ENCODE results near the gene ITM2C. TPM values are rescaled to one million over a fixed set of nuclear protein-coding genes. Genes with fewer than 3 reads are reported as not detected.

ITM2C gene
- total and polyA plus RNA-seq, 2 of the 8 experiments (the other 6 are each of a cell fraction or from before 2014, with no cell fraction given): 362 to 742 TPM

DNA sequence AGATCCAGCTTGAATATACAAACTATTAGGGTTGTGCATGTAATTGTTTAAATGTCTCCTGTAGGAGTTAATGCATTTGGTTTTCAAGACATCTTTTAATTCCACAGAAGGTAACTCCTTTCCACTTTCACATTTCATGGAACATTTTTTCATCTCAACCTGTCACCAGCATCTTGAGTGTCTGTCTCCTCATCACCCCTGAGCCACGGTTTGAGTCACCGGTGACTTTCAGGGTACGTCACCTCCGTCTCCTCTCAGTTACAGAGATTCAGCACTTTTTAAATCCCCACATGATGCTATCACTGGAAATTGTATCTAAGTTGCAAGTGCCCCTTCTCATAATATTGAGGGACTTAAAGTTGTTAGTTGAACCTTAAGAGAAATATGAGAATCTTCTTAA, 35.0 kb downstream of the ITM2C start (continued):
- TF ChIP-seq, protein P1, sequence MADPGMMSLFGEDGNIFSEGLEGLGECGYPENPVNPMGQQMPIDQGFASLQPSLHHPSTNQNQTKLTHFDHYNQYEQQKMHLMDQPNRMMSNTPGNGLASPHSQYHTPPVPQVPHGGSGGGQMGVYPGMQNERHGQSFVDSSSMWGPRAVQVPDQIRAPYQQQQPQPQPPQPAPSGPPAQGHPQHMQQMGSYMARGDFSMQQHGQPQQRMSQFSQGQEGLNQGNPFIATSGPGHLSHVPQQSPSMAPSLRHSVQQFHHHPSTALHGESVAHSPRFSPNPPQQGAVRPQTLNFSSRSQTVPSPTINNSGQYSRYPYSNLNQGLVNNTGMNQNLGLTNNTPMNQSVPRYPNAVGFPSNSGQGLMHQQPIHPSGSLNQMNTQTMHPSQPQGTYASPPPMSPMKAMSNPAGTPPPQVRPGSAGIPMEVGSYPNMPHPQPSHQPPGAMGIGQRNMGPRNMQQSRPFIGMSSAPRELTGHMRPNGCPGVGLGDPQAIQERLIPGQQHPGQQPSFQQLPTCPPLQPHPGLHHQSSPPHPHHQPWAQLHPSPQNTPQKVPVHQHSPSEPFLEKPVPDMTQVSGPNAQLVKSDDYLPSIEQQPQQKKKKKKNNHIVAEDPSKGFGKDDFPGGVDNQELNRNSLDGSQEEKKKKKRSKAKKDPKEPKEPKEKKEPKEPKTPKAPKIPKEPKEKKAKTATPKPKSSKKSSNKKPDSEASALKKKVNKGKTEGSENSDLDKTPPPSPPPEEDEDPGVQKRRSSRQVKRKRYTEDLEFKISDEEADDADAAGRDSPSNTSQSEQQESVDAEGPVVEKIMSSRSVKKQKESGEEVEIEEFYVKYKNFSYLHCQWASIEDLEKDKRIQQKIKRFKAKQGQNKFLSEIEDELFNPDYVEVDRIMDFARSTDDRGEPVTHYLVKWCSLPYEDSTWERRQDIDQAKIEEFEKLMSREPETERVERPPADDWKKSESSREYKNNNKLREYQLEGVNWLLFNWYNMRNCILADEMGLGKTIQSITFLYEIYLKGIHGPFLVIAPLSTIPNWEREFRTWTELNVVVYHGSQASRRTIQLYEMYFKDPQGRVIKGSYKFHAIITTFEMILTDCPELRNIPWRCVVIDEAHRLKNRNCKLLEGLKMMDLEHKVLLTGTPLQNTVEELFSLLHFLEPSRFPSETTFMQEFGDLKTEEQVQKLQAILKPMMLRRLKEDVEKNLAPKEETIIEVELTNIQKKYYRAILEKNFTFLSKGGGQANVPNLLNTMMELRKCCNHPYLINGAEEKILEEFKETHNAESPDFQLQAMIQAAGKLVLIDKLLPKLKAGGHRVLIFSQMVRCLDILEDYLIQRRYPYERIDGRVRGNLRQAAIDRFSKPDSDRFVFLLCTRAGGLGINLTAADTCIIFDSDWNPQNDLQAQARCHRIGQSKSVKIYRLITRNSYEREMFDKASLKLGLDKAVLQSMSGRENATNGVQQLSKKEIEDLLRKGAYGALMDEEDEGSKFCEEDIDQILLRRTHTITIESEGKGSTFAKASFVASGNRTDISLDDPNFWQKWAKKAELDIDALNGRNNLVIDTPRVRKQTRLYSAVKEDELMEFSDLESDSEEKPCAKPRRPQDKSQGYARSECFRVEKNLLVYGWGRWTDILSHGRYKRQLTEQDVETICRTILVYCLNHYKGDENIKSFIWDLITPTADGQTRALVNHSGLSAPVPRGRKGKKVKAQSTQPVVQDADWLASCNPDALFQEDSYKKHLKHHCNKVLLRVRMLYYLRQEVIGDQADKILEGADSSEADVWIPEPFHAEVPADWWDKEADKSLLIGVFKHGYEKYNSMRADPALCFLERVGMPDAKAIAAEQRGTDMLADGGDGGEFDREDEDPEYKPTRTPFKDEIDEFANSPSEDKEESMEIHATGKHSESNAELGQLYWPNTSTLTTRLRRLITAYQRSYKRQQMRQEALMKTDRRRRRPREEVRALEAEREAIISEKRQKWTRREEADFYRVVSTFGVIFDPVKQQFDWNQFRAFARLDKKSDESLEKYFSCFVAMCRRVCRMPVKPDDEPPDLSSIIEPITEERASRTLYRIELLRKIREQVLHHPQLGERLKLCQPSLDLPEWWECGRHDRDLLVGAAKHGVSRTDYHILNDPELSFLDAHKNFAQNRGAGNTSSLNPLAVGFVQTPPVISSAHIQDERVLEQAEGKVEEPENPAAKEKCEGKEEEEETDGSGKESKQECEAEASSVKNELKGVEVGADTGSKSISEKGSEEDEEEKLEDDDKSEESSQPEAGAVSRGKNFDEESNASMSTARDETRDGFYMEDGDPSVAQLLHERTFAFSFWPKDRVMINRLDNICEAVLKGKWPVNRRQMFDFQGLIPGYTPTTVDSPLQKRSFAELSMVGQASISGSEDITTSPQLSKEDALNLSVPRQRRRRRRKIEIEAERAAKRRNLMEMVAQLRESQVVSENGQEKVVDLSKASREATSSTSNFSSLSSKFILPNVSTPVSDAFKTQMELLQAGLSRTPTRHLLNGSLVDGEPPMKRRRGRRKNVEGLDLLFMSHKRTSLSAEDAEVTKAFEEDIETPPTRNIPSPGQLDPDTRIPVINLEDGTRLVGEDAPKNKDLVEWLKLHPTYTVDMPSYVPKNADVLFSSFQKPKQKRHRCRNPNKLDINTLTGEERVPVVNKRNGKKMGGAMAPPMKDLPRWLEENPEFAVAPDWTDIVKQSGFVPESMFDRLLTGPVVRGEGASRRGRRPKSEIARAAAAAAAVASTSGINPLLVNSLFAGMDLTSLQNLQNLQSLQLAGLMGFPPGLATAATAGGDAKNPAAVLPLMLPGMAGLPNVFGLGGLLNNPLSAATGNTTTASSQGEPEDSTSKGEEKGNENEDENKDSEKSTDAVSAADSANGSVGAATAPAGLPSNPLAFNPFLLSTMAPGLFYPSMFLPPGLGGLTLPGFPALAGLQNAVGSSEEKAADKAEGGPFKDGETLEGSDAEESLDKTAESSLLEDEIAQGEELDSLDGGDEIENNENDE (IDR thresholded peaks at IDR 0.05; ENCODE audit: insufficient replicate concordance, low read length): no peak
- TF ChIP-seq SP4 (IDR thresholded peaks at IDR 0.05; ENCODE audit: low read length): no peak
- TF ChIP-seq, protein P2, sequence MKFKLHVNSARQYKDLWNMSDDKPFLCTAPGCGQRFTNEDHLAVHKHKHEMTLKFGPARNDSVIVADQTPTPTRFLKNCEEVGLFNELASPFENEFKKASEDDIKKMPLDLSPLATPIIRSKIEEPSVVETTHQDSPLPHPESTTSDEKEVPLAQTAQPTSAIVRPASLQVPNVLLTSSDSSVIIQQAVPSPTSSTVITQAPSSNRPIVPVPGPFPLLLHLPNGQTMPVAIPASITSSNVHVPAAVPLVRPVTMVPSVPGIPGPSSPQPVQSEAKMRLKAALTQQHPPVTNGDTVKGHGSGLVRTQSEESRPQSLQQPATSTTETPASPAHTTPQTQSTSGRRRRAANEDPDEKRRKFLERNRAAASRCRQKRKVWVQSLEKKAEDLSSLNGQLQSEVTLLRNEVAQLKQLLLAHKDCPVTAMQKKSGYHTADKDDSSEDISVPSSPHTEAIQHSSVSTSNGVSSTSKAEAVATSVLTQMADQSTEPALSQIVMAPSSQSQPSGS (IDR thresholded peaks at IDR 0.05; ENCODE audit: low read length): no peak
- TF ChIP-seq, protein P3, sequence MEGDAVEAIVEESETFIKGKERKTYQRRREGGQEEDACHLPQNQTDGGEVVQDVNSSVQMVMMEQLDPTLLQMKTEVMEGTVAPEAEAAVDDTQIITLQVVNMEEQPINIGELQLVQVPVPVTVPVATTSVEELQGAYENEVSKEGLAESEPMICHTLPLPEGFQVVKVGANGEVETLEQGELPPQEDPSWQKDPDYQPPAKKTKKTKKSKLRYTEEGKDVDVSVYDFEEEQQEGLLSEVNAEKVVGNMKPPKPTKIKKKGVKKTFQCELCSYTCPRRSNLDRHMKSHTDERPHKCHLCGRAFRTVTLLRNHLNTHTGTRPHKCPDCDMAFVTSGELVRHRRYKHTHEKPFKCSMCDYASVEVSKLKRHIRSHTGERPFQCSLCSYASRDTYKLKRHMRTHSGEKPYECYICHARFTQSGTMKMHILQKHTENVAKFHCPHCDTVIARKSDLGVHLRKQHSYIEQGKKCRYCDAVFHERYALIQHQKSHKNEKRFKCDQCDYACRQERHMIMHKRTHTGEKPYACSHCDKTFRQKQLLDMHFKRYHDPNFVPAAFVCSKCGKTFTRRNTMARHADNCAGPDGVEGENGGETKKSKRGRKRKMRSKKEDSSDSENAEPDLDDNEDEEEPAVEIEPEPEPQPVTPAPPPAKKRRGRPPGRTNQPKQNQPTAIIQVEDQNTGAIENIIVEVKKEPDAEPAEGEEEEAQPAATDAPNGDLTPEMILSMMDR (IDR thresholded peaks at IDR 0.05; ENCODE audit: control extremely low read depth in 1 of 3, insufficient read depth in 1 of 3, low read depth in 1 of 3, low read length in 3 of 3): no peak
- no peak for TF ChIP-seq SP2 (IDR thresholded peaks at IDR 0.05; ENCODE audit: low read length)
- no peak for TF ChIP-seq SIRT6 (IDR thresholded peaks at IDR 0.05; ENCODE audit: low read length)
- no peak for TF ChIP-seq TCF12 (IDR thresholded peaks at IDR 0.05; ENCODE audit: low read depth, low read length)
- TF ChIP-seq POLR2AphosphoS5 (IDR thresholded peaks at IDR 0.05; ENCODE audit: low read depth, low read length): no peak
